Stomach (tissue), 4 donors: Measurements from ENCODE around the gene TTC28.

Experiments
- EP300 ChIP-seq: sonication (generic); formaldehyde crosslinking; IDR thresholded peaks from one replicate; pipeline ENCODE4 v1.6.1; 2017; ENCODE audit warnings: antibody characterized with exemption
- POLR2AphosphoS5 ChIP-seq, 3 donors: sonication (generic); formaldehyde crosslinking; IDR thresholded peaks; one replicate each; pipeline ENCODE4 v1.6.1; 2016; ENCODE audit warnings: antibody characterized with exemption in 3 of 3
- TF ChIP-seq, protein P1 (sequence below), 7 experiments: fragments of 450-650 bp in 4 of 7; fragments of 200-600 bp in 3 of 7; sonication (generic) in 3 of 7; IDR thresholded peaks; one replicate each; pipeline ENCODE4 v1.5.1; 2016 to 2019; ENCODE audit warnings: antibody characterized with exemption in 7 of 7, control low read depth in 2 of 7, mild to moderate bottlenecking in 1 of 7

DNA sequence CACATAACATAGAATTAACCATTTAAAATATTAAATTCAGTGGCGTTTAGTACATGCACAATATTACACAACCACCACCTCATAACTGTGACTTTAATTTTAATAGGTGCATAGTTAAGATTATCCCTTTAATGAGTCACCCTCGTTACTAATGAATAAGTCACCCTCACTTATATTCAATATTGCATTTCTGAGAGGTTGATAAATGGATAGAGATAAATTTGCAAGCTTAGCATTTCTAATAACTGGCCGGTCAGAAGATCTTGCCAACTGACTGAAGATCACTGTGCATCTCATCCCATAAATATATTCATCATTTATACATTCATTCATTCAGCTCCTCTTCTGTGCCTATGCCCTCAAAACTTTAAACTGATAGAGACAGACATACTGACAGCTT is 243.7 kb downstream of the TTC28 start:
- TF ChIP-seq, protein P1, sequence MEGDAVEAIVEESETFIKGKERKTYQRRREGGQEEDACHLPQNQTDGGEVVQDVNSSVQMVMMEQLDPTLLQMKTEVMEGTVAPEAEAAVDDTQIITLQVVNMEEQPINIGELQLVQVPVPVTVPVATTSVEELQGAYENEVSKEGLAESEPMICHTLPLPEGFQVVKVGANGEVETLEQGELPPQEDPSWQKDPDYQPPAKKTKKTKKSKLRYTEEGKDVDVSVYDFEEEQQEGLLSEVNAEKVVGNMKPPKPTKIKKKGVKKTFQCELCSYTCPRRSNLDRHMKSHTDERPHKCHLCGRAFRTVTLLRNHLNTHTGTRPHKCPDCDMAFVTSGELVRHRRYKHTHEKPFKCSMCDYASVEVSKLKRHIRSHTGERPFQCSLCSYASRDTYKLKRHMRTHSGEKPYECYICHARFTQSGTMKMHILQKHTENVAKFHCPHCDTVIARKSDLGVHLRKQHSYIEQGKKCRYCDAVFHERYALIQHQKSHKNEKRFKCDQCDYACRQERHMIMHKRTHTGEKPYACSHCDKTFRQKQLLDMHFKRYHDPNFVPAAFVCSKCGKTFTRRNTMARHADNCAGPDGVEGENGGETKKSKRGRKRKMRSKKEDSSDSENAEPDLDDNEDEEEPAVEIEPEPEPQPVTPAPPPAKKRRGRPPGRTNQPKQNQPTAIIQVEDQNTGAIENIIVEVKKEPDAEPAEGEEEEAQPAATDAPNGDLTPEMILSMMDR (IDR thresholded peaks at IDR 0.05): no peak
- TF ChIP-seq EP300 (no peak), POLR2AphosphoS5 (IDR thresholded peaks at IDR 0.05) (no peak)
